Fibroblast of skin of back (primary cell): ENCODE measurements around the gene ELMO3.

ENCODE experiments used
- DNase-seq: peaks from one replicate; pipeline ENCODE4 v3.0.0-alpha.2; 2013

ELMO3 gene

DNA sequence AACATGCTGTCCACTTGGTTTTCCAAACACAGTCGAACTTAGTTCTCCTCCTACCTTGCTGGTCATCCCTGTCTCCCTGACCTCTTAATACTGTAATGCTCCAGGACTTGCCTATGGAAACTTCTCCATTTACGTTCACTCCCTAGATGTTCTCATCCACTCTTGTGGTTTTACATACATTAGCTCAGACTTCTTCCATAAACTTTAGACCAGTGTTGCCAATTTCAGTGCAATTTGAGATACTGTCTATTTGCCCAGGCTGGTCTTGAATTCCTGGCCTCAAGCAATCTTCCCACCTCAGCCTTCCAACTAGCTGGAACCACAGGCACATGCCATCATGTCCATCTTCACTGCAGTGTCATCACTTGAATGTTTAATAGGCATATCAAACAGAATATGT is 16.6 kb upstream of the ELMO3 start:
- DNase-seq = no peak

DNA sequence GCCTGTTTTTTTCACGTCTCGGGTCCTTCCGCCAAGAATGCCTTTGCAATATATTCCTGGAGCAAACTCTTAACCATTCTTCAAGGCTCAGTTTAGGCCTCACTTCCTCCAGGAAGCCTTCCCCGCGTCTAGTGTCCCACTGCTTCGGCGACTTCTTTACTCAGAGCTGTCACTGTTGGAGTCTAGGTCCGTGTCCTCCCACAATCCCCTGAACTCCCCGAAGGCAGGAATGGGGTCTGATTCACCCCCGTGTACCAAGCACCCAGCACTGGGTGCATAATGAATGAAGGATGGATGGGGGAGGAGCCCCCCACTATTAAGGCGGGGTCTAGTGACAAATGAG is 15.7 kb upstream of the ELMO3 start:
- no peak for DNase-seq

DNA sequence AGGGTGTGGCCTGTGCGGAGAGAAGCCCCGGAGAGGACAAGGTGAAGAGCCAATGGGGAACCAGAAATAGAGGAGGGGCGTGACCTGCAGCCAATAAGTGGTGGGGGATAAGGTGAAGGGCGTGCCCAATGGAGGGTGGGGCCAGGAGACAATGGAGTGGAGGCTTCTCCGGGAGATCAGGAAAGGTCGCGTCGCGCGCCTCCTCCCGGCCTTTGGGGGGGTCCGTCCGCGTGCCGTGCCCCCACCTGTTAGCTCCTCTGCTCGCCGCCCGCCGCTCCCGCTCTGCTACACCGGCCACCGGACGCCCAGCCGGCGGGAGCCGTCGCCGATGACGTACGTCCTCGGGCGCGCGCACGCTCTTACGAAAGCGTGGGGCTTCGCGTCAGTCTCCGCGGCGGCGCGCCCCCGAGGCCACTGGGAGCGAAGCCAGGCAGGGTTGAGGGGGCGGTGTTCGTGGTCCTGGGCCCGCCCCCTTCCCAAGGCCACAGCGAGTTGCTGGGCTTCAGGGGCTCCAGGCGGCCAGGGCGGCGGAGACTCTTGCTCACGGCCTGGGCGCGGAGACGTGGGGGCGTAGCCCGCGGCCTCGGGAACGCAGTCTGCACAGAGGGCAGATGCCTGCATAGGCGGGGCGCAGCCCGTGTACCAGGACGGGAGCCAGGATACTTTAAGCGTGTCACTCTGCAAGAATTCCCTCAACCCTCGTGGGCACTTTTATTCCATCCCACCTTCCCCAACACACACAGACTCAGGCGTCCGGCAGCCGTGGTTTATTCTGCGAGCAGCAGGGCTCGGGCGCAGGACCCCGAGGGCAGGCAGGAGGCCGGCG is 15.1 kb upstream of the ELMO3 start, which contains the start of gene MATCAP1:
TSS of gene MATCAP1 (minus strand) at position 337 of the 826 bp plus-strand sequence. CDS start 3,353 bp downstream, outside the sequence.
- peak; percentile 98 for DNase-seq

DNA sequence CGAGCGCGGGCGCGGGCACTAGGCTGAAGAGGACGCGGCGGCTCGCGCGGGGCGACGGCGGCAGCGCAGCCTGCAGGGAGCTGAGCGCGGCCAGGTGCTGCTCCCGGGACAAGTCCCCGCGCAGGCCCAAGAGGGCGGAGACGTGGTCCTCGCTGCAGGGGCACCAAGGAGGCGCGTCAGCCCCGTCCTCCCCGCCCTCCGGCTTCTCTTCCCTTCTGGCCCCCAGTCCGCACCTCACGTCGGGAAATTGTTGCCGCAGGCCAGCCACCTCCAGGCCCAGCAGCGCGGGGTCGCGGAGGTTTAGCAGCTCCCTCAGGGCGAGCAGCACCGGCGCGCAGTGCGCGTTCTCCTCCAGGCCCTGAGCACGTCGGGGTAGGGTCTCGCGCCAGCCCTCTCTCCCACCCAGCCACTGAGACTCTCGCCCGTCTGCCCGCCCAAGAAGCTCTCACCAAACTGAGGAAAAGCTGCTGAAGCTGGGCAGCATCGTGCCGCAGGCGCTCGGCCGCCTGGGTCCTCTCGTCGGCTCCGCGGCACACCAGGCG is 14.4 kb upstream of the ELMO3 start:
- no peak for DNase-seq

DNA sequence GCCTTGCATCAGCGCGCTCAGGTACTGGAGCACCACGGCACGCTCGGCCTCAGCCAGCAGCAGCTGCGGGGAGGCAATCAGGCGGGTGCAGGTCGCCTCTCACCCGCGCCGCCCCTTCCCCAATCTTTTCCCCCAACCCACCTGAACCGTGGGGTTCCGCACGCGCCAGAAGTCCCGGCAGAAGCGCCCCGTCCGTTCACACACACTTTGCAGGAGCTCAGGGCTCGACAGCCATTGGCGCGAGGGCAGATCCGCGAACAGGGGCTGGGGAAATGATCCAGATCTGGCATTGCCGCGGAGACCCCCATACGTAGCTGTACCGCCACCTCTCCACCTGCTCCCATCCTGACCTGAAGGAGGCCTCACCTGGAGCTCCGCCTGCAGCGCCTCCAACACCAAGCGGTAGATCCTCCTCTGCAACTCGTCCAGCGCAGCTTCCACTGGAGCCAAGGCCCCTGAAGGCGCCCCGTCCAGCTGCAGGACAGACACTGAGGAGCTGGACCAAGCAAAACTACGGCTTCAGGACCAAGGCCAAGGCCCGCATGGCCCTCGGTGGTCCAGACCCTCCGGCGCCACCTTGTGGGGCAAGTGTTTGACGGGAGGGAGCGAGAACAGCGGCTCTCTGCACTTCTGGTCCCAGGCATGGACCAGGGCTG is 13.8 kb upstream of the ELMO3 start:
- DNase-seq = peak; percentile 86

DNA sequence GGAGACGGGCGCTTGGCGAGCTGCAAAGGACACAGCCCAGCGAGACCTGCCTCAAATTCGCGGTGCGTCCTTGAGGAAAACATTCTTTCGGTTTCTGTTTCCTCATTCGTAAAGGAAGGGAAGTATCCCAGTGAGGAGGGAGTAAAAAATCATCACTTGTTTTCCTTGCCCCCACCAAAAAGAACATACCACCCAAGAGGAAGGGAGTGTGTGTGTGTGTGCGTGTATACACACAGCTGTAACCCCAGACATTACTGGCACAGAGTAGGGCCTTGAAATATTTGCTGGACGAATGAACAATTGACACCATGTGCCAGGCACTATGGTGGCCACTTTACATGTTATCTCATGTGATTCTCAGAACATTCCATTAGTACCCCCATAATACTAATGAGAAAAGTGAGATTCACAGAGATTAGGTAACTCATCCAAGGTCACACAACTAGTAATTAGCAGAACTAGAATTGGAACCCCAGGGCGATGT is 13.2 kb upstream of the ELMO3 start:
- no peak for DNase-seq

DNA sequence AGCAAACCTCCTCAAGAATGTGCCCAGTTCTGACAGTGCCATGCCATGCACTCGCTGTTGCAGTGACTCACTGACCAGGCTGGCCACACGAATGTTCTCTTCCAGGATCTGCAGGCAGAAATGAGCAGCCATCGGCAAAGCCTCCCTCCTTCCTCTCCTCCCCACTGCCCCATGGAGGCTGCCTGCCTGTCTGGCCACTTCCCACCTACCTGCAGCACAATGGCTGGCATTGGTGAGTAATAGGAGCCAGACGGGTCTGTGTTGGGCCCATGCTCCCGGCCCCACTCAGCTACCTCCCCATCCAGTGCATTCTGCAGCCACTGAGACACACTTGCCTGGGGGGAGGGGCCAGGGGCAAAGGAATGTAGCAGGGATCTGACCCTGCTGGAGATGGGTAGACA is 12.4 kb upstream of the ELMO3 start:
- peak; percentile 44 for DNase-seq

DNA sequence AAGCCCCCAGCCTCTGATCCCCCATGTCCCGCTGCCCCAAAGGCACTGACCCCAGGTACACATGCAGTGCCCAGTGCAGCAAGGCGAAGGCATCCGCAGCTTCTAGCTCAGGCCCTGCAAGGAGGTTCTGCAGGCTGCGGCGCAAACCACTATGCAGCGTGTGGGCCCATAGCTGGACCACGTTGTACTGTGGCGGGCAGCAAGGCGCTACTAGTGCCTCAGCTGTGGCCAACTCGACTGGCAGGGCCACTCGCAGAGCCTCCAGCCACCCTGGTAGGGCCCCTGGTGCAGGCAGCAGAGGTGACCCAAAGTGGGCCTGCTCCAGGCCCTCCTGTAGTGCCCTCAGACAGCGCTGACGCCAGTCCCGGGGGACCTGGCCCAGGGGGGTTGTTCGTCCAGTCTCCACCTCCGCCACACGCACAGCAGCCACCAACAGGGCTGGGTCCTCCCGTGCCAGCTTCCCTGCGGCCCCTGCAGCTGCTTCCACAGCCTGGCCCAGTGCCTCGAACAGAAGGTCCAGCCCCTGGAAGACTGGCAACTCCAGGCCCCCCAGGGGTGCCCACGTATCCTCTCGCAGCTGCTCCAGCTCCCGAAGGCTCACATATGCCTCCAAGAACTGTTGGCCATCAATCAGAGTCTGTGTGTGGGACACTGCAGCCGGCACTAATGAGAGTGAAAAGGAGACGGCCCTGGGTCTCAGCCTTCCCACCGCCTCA is 11.6 kb upstream of the ELMO3 start:
- no peak for DNase-seq

DNA sequence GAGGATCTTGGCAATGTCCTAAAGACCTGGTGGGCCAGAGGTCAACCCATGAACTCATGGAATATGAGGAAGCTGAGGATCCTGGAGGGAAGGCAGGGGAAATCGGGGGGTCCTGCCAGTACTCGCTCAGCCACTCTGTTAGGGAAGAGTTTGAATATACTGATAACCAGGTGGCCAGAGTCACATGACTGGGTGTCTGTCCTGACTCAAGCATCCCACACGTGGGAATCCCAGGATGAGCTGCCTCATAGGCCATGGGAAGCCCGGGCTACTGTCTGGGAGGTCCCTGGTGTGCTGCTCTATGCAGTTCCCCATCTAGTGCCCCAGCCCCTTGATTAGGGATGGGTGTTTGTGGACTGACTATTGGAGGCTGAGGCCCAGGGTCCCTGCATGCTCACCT is 10.6 kb upstream of the ELMO3 start:
- no peak for DNase-seq

DNA sequence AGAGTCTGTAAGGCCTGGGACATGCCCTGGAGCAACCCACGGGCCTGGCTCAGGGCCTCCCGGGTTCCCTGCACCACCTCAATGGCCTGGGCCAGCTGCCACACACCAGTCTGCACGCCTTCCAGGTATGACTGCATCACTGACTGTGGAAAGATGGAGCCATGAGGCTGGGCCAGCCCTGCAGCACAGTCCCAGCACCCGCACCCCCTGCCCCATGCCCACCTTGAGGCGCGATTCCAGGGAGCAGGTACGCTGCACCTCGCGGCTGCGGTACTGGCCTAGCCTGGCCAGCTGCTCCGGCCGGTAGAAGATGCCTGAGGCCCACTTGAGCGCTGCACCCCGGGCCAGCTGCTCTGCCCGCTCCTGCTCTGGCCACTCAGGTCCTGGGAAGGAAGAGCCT is 10.1 kb upstream of the ELMO3 start:
- no peak for DNase-seq

DNA sequence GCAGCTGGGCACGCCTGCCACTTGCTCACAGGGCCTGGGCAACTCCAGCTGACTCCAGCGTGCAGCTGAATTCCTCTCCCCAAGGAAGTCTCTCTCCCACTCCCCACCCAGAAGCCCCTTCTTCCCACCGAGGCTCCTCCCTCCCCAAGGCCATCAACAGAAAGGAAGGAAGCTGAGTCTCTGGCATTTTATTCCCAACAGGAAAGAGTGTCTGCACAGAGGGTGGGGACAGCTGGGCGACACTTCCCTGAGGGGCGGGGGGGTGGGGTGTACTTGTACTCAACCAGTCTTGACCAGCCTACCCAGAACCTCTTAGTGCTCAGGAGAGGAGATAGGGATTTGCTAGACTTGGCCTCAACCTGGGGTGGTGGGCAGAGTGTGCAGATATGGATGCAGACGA is 8.9 kb upstream of the ELMO3 start, which contains the start of gene EXOC3L1:
TSS of gene EXOC3L1 (minus strand) at position 96 of the 400 bp plus-strand sequence. CDS start 460 bp downstream, outside the sequence.
- DNase-seq = no peak

DNA sequence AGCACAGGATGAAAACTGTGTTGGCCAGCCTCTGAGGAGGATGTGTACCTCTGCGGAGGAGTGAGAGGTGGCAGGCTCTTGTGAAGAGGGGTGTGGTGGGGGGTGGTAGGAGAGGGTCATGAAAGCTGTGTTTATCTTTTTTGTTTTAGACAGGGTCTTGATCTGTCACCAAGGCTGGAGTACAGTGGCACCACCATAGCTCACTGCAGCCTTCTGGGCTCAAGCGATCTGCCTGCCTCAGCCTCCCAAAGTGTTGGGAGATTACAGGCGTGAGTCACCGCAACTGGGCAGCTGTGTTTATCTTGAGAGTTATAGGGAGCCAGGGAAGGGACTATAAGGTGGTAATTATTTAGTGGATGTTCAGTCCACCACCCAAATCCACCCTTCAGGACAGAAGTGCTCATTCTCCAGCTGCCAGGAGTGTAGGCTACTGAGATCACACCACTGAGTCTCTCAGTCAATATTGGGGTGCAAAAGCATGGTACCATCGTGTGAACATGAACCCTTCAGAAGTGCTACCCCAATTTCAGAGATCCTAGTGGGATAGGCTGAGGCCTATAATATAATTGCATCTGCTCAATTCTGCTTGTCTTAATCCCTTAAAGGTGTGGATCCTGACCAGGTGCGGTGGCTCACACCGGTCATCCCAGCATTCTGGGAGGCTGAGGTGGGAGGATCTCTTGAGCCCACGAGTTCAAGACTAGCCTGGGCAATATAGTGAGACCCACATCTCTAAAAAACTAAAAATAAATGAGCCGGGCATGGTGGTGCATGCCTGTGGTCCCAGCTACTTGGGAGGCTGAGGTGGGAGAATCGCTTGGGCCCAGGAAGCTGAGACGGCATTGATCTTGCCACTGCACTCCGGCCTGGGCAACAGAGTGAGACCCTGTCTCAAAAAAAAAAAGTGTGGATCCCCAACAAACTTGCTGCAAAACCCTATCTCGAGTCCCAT is 8.2 kb upstream of the ELMO3 start:
- DNase-seq = no peak

DNA sequence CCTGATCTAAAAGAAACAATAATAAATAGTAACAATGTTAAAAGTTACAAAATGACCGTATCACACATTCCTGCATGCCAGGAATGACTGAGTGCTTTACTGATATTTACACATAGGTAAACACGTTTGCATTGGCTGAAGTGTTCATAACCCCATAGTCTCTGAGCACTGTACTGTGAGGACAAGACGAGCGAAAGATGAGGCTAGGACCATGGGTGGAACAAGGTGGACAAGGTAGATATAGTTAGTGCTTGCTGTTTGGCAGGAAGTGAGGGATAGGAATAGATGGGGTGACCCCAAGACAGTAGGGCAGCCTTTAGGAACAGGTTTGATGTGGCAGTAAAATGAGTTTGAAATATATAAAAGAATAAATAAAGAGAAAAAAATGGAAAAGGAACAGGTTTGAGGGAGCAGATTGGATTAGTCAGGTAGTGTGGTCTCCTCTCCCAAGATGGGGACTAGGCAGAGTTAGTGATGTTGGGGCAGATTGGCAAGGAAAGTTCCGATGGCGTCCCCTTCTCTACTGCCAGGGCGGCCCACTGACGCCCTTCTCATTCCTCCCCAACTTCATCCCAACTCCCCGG is 7.4 kb upstream of the ELMO3 start:
- DNase-seq = no peak

DNA sequence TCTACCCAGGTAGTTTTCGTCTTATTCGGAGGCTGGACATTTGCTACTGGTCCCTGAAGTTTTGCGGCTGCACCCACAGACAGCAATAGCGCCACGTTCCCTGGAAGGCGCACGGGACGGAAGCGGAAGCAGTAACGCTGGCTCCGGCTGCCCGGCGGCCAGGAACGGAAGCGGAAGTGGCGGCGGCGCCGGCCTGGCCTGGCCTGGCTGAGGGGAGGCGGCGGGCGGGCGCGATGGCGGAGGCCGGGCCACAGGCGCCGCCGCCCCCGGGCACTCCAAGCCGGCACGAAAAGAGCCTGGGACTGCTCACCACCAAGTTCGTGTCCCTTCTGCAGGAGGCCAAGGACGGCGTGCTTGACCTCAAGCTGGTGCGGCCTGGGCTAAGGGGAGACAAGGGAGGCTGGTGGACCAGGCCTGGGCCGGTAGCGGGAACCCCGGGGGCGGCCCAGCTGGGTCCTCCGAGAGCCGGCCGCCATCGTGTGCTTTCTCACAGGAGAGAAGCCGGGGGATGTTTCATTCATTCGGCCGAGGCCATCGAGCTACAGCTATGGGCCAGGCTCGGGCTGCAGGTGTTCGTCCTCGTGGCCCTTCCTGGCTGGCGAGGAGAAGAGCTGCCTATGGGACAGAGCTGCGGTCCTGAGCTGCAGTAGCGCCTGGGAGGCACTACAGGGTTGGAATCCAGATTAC is 6.8 kb upstream of the ELMO3 start, which contains the start of gene E2F4:
TSS of gene E2F4 (plus strand) at position 161 of the 687 bp plus-strand sequence. CDS start at position 234, 73 bp downstream.
- DNase-seq = peak; percentile 92

DNA sequence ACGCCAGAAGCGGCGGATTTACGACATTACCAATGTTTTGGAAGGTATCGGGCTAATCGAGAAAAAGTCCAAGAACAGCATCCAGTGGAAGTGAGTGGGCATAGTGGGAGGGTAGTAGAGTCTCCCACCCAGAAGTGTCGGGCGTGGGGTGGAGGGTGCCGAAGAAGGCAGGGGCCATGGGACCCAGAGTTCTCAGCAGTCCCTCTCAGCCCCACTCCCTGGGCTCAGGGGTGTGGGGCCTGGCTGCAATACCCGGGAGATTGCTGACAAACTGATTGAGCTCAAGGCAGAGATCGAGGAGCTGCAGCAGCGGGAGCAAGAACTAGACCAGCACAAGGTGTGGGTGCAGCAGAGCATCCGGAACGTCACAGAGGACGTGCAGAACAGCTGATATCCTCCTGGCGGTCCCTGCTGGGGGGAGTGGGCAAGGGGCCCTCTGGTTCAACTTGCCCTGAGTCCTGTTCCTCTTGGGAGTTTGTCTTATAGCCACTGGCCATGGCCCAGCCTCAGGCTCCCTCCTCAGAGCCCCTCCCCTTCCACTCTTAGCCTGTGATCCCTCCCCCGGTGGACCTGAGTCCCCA is 6.1 kb upstream of the ELMO3 start:
- no peak for DNase-seq

DNA sequence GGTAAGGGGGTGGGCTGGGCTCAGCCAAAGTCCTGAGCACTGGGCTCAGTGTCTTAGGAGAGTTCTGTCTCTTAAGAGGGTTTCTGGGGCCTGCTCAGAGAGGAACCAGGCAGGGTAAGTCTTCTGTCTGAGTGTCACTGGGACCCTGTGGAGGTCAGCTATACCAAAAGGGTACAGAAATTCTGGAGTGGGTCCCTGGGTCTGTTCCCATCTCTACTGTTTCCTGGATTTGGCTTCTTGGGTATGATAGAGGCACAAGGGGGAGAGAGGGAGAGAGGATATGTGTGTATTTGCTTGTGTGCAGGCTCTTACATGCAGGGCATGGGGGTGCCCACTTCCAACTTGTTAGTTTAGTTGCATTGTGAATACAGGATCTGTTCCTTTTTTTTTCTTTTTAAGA is 5.4 kb upstream of the ELMO3 start:
- no peak for DNase-seq

DNA sequence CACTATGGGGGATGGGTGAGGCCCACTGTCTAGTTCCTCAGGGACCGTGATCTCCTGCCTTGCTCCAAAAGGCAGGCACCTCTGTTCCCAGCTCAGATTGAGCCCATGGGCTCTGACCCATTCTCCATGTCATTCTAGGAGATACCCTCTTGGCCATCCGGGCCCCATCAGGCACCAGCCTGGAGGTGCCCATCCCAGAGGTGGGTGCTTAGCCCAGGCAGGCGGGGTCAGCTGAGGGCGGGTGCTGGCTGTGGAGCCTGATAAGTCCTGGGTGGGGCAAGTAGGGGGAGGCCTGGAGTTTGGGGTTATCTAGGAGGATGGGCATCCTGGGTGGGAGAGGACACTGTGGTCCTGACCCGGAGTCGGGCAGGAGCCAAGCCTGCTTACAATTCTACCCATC is 4.7 kb upstream of the ELMO3 start:
- DNase-seq = no peak

DNA sequence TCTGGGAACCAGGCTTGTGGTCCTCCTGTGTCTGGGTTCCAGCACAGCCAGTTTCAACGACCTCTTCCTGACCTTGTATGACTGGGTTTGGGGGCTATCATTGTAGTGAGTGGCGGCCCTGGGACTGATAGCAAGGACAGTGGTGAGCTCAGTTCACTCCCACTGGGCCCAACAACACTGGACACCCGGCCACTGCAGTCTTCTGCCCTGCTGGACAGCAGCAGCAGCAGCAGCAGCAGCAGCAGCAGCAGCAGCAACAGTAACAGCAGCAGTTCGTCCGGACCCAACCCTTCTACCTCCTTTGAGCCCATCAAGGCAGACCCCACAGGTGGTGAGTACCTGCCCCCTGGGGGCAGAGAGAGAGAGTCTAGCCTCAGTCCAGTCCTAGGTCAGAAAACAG is 3.3 kb upstream of the ELMO3 start:
- DNase-seq = no peak

DNA sequence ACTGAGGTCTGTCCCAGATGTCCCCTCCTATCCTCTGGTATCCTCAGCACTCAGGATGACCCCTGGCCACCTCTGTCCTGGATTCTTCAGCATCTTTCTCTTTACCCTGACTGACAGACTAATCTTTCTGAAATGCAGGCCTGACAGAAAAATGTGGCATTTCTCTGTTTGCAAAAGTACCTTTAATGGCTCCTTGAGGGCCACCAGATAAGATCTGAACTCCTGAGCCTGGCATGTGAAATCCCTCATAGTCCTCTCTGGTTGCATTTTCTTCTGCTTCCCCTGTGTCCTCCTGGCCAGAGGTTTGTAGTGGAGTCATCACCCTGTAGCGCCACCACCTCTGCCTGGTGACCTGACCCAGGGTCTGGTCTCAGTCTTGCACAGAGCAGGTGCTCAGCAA is 2.0 kb upstream of the ELMO3 start:
- no peak for DNase-seq

DNA sequence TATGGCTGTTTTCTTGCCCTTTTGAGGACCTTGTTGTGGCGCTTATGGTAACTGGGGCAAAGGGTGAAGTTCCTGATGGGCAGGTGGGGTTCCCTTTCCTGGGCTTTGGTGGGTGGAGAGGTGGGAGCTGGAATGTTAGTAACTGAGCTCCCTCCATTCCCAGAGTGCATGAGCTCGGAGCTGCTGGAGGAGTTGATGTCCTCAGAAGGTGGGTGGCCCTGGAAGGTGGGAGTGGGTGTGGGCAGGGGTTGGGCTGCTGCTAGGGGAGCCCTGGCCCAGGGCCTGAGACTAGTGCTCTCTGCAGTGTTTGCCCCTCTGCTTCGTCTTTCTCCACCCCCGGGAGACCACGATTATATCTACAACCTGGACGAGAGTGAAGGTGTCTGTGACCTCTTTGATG is 1.2 kb upstream of the ELMO3 start:
- no peak for DNase-seq
